Stomach (tissue), 4 donors: ENCODE measurements around the gene TVP23B.
"Not testable (repeated sequence)": the region's sequence is repeated elsewhere in the genome, so short reads cannot be mapped to it uniquely, and the experiment has no call there.

Experiments
- CTCF ChIP-seq, 7 experiments: fragments of 450-650 bp in 4 of 7; fragments of 200-600 bp in 3 of 7; sonication (generic) in 3 of 7; IDR thresholded peaks; one replicate each; pipeline ENCODE4 v1.5.1; 2016 to 2019; ENCODE audit warnings: antibody characterized with exemption in 7 of 7, control low read depth in 2 of 7, mild to moderate bottlenecking in 1 of 7
- EP300 ChIP-seq: sonication (generic); formaldehyde crosslinking; IDR thresholded peaks from one replicate; pipeline ENCODE4 v1.6.1; 2017; ENCODE audit warnings: antibody characterized with exemption
- POLR2A ChIP-seq, 4 donors: fragments of 450-650 bp; IDR thresholded peaks; one replicate each; pipeline ENCODE4 v1.6.1; 2016; ENCODE audit warnings: antibody characterized with exemption in 4 of 4, control low read depth in 2 of 4, mild to moderate bottlenecking in 1 of 4, moderate library complexity in 1 of 4
- POLR2AphosphoS5 ChIP-seq, 3 donors: sonication (generic); formaldehyde crosslinking; IDR thresholded peaks; one replicate each; pipeline ENCODE4 v1.6.1; 2016; ENCODE audit warnings: antibody characterized with exemption in 3 of 3

- TF ChIP-seq CTCF (IDR thresholded peaks at IDR 0.05) = peak in 5 of 7 experiments; percentile 42 to 70 (median 52)
- TF ChIP-seq POLR2AphosphoS5 (IDR thresholded peaks at IDR 0.05); EP300; POLR2A (IDR thresholded peaks at IDR 0.05): not testable (repeated sequence)
Measured at GRCh38 chr17:18816489-18817371, 35.7 kb downstream of the TVP23B start.
